GM18517 (cell line): Measurements from ENCODE around the gene HNRNPH2.
A peak's percentile ranks its signal among the peaks of the same experiment; 100 is the strongest.

ENCODE experiments used
- ATAC-seq: cut with Tn5 transposase; IDR thresholded peaks from one replicate; pipeline ENCODE4 v1.9.1; 2021; ENCODE audit warnings: mild to moderate bottlenecking, moderate library complexity; ENCODE audit not compliant: unreplicated experiment

Gene HNRNPH2, protein sequence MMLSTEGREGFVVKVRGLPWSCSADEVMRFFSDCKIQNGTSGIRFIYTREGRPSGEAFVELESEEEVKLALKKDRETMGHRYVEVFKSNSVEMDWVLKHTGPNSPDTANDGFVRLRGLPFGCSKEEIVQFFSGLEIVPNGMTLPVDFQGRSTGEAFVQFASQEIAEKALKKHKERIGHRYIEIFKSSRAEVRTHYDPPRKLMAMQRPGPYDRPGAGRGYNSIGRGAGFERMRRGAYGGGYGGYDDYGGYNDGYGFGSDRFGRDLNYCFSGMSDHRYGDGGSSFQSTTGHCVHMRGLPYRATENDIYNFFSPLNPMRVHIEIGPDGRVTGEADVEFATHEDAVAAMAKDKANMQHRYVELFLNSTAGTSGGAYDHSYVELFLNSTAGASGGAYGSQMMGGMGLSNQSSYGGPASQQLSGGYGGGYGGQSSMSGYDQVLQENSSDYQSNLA

DNA sequence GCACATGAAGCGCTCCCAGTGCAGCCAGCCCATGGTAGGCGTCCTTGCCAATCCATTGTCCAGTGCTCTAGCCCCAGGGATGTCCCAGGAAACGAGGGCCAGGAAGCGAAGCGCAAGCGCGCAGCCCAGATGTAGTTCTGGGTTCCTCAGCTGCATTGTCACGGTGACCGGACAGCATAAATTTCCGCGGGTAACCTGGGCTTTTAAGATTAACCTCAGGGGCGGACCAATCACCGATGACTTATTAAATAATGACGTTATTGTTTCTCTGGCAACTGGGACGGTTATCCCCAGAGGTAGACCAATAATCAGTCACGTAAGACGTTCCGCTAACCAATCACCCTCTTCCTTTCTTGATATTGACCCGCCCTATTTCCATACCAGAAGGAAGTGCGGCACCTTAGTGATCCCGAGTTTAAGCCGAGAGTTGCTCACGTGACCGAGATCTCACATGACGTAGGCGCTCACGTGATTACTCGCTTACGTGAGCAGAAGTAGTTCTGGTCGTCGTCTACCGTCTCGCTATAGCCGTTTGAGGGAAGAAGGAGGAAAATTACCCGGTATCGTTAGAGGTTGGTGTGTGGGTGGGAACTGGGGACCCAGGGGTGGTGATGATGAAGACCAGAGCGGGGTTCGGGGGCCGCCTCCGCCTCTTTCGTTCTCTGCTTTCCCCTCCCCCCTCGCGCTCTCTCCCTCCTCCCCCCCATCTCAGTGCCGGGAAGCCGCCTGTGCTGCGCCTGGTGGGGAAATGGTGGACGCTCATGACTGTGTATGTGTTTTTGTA is at the start of gene HNRNPH2, which contains the start of gene GLA:
TSS of gene HNRNPH2 (plus strand) at position 475 of the 784 bp plus-strand sequence. CDS start 3,767 bp downstream, outside the sequence.
TSS of gene GLA (minus strand) at position 178 of the 784 bp plus-strand sequence. CDS start at position 156, 22 bp downstream.
- peak; percentile 92 for ATAC-seq

DNA sequence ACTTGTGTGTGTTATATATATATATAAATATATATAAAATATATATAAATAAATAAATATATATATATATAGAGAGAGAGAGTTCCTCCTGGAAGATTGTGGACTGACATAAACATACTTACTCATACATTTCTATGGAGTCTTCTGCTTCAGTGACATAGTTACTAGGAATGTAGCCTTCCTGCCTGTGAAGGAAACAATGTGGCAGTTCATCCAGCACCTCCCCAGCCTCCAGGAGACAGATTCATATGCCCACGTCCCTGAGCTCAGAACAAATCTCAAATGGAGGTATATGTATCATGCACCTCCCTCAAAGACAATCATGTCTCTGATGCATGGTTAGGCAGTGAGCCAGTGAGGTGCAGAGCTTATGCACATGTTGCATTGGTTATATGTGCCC is 48.1 kb upstream of the HNRNPH2 start:
- ATAC-seq: no peak

DNA sequence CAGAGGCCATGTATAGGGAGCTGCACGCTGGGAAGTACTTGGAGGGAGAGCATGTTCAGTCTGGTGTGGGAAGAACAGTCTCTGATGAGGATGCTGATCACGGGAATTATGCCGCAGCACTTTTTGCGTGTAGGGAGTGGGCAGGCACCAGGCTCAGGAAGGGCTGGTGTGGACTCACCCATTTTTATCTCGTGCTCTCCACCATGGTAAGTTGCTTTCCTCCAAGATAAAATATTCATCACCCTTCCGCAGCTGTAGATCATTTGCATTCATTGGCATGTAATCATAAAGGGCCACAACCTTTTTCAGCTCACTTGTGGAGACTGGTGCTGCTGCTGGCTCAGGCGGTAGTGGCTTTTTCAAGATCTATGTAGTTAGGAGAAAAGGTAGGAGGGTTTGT is 47.6 kb upstream of the HNRNPH2 start:
- no peak for ATAC-seq

DNA sequence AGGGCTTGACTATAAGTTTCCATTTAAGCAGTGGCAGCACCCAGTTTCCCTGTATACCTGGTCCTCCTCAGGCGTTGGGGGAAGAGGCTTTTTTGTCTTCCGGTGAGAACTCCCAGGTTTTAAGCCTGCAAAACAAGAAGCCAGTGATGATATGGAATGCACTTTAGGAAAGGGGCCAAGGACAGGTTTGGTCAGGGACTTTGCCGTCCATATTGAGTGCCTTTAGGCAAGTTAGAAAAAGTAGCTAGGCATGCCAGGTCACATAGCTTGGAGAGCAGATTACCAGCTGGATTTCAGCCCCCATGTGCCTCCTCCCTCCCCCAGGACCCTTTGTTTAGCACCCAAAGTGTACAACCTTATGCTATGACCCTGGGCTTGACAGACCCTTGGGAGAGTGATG is 45.9 kb upstream of the HNRNPH2 start:
- no peak for ATAC-seq

DNA sequence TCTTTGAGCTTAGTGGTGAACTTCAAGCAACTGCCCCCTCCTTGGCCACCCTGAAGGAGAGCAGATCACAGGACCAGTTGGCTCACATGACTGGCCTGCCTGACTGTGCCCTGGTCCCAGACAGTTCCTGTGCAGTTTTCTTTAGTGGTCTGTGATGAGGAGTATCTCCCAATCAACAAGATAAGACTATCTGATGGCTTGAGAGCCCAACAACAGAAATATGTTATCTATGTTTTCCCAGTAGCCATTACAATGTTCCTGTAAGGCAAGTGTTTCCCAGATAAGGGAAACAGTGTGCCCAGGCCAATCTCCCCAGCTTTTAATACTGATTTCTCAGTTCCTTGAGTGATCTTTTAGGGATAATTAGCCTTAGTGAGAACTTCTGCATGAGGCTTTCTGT is 45.3 kb upstream of the HNRNPH2 start:
- no peak for ATAC-seq

DNA sequence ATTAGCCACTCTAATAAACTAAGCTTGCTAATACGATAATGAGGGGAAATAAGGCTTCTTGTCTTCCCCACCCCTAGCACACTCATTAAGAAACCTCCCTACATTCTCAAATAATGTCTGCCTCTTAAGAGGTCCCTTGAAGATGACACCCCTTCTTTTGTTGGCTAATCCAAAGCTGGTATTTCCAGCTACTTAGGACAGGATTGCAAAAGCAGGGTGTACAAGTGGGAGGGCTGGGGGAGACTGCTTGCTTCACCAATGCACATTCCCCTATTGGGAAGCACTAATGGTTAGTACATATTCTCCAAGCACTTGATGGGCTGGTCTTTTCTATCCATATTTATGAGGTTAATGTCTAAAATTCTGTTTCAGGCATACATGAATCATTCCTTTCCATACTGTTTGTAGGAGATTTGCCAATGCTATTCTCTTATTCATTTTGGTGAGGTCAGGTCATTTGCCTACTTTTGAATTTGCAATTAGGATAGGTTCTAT is 42.7 kb upstream of the HNRNPH2 start:
- no peak for ATAC-seq

DNA sequence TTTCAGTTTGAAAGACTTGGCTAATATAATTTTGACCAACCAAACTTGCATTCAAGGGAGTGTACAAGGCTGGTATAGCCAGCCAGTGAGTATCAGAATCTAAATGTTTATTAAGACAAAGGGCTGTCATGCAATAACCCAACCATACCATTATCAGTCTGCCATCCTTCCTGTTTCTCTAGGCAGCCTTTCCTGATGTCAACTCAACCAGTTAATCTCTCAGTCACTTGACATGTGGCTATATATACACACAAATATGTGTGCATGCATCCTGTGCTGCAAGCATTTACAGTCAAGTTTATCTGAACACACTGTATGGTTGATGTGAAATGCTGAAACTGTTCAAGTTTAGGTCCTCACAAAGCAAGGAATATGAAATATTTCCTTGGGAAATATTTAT is 39.2 kb upstream of the HNRNPH2 start:
- no peak for ATAC-seq

DNA sequence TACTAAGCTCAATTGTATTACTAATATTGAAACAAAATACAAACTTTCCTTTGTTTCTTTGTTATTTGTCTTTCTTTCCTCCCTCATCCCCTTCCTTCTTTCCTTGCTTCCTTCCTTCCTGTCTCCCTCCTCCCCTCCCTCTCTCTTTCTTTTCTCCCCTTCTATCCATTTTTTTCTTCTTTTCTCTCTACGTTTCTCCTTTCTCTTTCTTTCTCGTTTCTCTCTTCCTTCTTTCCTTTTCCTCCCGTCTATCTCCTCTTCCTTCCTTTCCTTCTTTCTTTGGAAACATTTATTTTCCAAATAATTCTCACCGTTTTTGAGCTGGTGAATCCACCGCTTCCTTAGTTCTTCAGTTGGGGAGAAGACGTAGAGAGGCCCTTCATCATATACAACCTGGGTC is 38.3 kb upstream of the HNRNPH2 start:
- ATAC-seq: no peak

DNA sequence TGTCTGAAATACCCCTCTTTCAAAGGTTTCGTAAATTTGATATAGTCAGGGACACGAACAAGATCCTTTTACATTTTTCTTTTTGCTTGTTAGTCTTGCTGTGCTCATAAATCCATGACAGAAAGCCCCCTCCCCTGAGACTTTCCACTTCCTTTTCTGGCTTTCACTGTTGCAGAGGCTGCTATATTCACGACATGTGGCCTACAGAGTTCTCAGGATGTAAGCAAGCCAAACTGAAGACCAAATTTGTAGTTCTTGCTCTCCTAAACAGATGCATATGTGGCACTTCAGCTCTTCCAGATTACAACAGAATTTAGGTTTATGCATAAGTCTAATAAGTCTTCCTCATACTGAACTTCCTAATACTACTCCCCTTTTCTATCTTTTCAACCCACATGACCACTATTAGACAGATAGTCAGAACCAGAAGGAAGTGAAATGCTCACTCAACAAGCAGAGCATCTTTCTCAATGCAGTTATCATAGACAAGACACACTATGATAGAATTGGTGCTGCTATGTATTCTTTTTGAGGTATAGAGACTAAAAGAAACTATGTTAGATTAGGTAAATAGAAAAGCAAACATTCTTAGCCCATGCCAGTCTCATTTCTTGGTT is 37.0 kb upstream of the HNRNPH2 start:
- peak; percentile 68 for ATAC-seq

DNA sequence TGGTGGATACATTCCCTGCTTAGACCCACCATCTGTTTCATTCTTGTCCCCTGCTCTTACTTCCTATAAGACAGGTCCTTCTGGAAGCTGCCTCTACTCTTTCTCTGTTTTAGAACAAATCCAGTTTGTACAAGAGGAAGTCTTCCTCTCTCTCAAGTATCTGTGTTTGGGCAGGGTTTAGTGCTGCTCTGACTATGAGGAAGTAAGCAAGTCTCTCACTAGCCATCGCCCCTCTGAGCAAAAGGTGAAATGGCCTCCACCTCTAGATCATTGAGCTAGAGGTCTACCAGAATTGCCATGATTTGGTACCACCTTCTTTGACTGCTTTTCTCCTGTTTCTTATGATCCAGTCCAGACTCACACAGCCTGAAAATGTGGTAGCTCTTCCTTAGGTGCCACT is 30.5 kb upstream of the HNRNPH2 start:
- ATAC-seq: no peak

DNA sequence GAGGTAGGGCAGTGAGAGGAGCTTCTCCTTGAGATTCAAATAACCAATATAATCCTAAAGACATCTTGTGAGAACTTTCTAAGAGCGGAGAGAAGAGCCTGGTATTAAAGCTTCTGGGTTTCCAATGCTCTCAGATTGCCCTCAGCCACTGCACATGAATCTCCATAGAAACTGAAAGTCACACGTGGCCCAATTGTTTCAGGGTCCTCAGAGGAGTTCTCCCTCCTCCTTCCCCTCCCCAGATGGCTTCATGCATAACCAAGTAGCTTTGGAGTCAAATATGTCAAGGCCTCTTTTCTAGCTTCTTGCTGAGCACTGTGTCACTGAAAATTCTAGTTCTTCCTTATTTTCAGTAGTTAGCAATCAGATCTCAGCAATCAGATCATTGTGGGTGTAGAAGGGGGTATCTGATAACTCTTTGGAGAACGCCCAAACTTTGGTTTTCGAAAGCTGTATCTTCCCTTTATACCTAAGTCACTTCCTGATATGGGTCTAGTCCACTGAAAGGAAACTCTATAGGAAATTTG is 24.3 kb upstream of the HNRNPH2 start:
- peak; percentile 75 for ATAC-seq

DNA sequence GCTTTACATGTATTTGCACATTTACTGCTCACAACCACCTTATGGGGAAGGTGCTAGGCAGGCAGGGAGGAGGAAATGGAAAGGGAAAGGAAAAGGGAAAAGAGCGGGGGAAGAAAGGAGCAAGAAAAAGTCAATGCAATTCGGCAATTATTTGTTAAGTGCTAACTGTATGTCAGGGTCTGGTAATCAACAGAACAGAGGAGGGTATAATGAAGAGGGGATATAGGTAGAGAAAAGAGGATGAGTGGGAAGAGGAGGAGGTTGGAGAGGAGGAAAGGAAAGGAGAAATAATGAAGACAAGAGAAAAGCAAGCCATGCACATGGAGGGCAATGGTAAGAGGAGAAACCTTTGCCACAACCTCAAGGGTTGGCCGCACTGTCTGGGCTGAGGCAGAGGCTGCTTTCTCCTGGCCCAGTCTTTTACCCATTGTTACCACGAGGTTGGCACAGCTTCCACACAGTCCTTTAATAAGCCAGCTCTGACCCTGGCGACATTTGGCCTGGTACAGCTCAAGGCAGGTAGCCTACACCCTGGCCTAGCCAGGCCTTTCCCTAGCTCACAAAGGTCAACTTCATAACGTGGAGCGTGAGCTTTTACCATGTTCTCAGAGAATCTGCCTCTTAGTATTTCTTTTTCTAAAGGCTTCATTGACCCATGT is 22.9 kb upstream of the HNRNPH2 start:
- peak; percentile 4 for ATAC-seq

DNA sequence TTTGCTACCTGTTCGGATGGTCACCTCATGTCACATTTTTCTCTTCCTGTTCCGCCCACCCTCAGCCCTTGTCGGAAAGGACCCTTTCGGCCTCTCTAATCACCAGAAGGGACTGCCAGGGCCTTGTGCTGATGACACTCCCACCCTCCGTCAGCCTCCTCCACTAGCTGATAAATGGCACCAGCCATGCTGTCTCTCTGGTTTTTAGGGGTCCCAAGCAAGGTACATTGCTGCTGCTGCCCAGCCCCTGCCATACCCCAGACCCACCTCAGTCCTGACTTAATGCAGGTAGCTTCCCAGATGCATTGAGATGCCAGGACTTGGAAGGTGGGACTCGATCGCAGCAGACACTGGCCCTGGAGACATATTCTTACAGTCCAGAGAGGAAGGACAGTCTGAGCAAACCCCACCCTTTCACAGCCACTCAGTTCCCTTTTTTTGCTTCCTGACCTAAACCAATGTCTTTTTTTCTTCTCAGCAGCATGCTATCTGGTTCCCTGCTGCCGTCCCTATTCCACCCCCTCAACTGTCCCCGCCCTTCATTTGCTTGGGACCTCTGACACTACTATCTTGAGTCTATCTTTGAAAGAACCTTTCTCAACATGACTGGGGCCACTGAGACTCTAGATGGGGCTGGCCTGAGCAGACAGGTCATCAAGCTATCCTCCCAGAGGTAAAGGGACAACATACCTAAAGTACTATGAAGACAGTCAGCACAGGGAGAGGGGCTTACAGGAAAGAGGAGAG is 22.1 kb upstream of the HNRNPH2 start, which contains the start of gene BTK:
TSS of gene BTK (minus strand) at position 397 of the 747 bp plus-strand sequence. CDS start 10,907 bp downstream, outside the sequence.
- peak; percentile 77 for ATAC-seq

DNA sequence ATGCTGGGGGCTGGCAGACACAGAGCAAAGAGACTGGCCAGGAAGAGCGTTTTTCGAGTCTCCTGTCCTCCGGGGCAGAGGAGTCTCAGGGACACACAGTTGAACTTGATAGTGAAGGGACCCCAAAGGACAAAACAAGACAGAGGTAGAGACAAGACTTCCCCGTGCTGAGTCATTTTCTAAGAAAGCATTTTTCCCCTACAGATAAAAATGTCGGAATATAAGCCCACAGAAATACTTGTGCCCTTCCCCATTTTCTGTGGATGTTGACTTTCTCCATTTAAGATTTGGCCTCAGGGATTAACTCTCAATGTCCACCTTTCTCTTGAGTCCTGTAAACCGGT is 21.5 kb upstream of the HNRNPH2 start:
- no peak for ATAC-seq

DNA sequence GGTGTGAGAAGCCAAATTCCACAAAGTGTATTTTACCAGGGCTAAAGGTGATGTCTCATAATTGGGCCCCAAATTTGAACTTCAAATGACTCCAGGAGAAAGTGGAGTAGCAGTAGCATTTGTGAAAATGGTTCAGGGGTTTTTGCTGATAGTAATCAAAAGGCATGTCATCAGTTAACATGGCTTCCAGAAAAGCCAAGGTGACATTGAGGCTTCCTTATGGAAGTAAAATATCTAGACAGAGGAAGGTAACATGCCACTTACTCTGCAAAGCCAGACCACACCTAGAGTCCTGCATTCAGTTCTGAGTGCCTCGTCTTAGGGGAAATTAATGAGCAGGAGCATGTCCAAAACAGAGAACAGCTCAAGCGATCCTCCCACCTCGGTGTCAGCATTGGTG is 19.4 kb upstream of the HNRNPH2 start:
- no peak for ATAC-seq

DNA sequence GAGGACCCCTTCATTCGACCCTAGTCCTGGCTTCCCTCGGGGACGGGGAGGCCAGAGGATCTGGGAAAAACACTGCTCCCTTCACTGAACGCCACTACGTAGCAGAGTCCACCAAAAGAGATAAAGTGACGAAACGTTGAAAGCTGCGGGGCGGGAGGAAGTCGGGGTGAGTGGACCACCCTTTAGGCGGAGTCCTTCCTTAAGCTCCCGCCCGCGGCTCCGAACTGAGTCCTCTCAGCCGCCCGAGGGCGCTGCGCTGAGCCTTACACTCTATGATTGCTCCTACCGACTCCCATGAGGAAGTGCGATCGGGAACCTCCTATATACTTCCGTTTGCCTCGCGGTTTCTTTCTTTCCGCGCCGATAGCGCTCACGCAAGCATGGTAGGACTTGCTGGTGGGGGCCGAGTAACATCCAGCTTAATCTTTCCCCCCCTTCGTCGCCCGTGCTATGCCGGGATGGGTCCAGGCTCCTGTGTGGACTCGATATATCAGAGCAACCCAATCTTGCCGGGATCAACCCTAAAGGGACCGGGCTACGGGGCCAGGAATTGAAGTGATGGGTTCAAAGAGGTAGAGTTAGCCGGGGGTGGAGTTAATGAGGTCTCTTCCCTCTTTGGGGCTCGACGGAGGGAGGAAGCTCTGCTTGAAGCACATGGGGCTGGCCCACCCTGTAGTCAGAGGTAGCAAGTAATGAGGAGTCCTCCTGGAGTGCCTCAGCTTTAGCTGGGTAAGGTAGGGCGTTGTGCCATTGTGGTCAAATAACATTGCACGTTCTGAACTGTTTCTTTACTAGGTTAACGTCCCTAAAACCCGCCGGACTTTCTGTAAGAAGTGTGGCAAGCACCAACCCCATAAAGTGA is 17.1 kb upstream of the HNRNPH2 start, which contains the start of gene RPL36A:
TSS of gene RPL36A (plus strand) at position 348 of the 862 bp plus-strand sequence. CDS start at position 381, 33 bp downstream.
- peak; percentile 67 for ATAC-seq

DNA sequence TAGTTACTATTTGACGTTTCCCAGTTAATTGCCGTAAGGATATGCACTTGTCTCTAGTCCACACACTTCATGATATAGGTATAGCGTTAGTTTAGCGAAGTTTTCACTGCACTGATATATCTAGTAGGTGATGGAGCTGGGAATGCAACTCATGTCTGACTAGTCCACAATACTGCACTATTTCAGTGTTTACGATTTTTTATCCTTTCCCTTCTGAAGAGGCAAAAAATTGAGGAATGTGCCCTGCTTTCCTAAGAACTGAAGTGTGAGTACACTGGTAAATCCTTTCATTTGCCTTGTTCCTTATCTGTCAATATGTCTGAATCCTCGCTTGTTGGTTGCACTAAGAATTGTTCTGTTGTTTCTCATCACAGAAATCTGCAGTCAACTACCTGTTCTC is 16.2 kb upstream of the HNRNPH2 start:
- no peak for ATAC-seq

DNA sequence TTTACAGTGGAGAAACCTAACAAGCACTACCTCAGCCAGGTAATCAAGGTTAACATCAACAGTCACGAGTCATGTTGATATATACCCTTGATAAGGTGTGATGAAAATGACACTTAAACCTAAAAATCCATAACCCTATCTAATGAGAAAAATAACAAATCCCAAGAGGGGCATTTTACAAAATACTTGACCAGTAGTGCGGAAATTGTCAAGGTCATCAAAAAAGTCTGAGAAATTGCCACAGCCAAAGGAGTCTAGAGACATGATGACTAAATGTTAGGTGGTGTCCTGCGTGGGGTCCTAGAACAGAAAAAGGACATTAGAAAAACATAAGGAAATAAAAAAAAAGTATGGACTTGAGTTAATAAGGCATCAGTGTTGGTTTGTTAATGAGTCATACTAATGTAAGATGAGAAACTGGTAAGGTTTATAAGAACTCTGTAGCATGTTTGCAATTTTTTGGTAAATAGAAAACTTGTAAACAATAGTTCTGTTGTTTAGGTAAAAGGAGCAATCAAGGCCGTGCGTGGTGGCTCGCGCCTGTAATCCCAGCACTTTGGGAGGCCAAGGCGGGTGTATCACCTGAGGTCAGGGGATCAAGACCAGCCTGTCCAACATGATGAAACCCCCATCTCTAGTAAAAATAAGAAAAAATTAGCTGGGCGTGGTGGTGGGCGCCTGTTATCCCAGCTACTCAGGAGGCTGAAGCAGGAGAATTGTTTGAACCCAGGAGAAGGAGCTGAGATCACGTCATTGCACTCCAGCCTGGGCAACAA is 14.3 kb upstream of the HNRNPH2 start:
- no peak for ATAC-seq
